SH-SY5Y (cell line): Measurements from ENCODE around the gene RNF26.

Experiments used
- GATA2 ChIP-seq: IDR thresholded peaks from 2 replicates; pipeline ENCODE4 v1.6.1; 2011; ENCODE audit warnings: mild to moderate bottlenecking, low read depth, low read length
- GATA3 ChIP-seq: IDR thresholded peaks from 2 replicates; pipeline ENCODE4 v1.6.1; 2011; ENCODE audit warnings: low read depth, mild to moderate bottlenecking, low read length, moderate library complexity

DNA sequence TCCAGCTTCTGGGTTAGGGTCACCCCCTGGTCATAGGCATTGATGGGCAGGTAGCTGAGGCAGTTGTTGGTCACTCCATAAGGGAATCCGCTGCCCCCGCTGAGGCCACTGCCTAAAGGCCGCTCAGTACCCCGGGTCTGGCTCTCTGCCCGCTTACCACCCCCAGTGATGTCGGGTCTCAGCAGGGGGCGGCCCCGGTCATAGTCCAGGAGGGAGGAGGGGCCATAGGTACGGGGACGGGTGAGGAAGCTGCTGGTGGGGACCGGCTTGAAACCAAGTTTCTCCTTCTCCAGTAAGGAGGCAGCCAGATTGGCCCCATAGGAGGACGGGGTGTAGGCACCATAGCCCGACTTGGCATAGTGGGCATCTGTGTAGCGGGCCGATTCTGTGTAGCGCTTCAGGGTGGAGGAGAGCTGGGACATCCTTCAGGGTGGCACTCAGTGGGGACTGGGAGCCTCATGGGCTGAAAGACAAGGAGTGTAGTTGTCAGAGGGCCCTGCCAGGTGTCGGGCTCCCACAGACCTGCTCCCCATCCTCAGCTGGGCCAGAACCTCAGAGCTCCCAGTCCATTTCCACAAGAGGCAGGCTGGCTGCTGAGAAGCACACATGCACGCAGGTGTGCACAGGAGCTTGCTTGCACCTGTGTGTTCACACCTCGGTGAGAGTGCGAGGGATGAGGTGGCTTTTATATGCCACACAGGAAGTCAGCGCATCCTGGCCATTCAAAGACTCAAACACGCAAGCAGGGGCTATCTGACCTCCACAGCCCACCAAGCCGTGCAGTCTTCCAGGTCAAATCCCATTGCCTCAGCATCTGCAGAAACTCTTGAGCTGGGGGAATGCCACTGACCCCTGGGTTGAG, 39.0 kb downstream of the RNF26 start:
- no peak for TF ChIP-seq GATA2
- no peak for TF ChIP-seq GATA3
